Measurements from ENCODE around the gene CLHC1.

The CLHC1 gene

GRCh38 chr2:55164534-55165480, 67.3 kb downstream of the CLHC1 start:
- Histone ChIP-seq H3K27ac (ENCODE audit: low read length) (no peak overlapping the region), H3K36me3 (ENCODE audit: control insufficient read depth in 1 of 2, insufficient read depth in 2 of 2, low read length in 2 of 2) (peaks cover 0 to 3% of the 10 kb centered on the region in 2 donors), H3K4me3 (ENCODE audit: low read depth in 1 of 2, low read length in 2 of 2) (no peak overlapping the region), H3K27me3 (ENCODE audit: low read depth, low read length) (no peaks in the 10 kb centered on the region), H3K9me3 (ENCODE audit: control insufficient read depth in 1 of 2, low read length in 2 of 2) (no peaks in the 10 kb centered on the region), H3K4me1 (ENCODE audit: control insufficient read depth in 1 of 2, insufficient read depth in 2 of 2, low read length in 2 of 2) (peaks cover 21 to 31% of the 10 kb centered on the region in 2 donors)

GRCh38 chr2:55163941-55164390, 68.1 kb downstream of the CLHC1 start:
- Histone ChIP-seq H3K27ac (ENCODE audit: low read length) (peak overlapping the region; percentile 4), H3K4me1 (ENCODE audit: control insufficient read depth in 1 of 2, insufficient read depth in 2 of 2, low read length in 2 of 2) (peaks cover 21 to 37% of the 10 kb centered on the region in 2 donors), H3K4me3 (ENCODE audit: low read depth in 1 of 2, low read length in 2 of 2) (no peak overlapping the region), H3K27me3 (ENCODE audit: low read depth, low read length) (no peaks in the 10 kb centered on the region), H3K9me3 (ENCODE audit: control insufficient read depth in 1 of 2, low read length in 2 of 2) (no peaks in the 10 kb centered on the region), H3K36me3 (ENCODE audit: control insufficient read depth in 1 of 2, insufficient read depth in 2 of 2, low read length in 2 of 2) (peaks cover 0 to 3% of the 10 kb centered on the region in 2 donors)

GRCh38 chr2:55163274-55163721, 68.8 kb downstream of the CLHC1 start:
- peak overlapping the region; percentile 4 for H3K27ac ChIP-seq (ENCODE audit: low read length)
- peaks cover 0 to 3% of the 10 kb centered on the region in 2 donors for H3K36me3 ChIP-seq (ENCODE audit: control insufficient read depth in 1 of 2, insufficient read depth in 2 of 2, low read length in 2 of 2)
- no peaks in the 10 kb centered on the region for H3K27me3 ChIP-seq (ENCODE audit: low read depth, low read length)
- peaks cover 18 to 38% of the 10 kb centered on the region in 2 donors for H3K4me1 ChIP-seq (ENCODE audit: control insufficient read depth in 1 of 2, insufficient read depth in 2 of 2, low read length in 2 of 2)
- H3K9me3 ChIP-seq (ENCODE audit: control insufficient read depth in 1 of 2, low read length in 2 of 2) = no peaks in the 10 kb centered on the region
- H3K4me3 ChIP-seq (ENCODE audit: low read depth in 1 of 2, low read length in 2 of 2) = no peak overlapping the region

- H3K4me1 ChIP-seq (ENCODE audit: control insufficient read depth in 1 of 2, insufficient read depth in 2 of 2, low read length in 2 of 2) = peaks cover 14 to 39% of the 10 kb centered on the region in 2 donors
- no peak overlapping the region for H3K4me3 ChIP-seq (ENCODE audit: low read depth in 1 of 2, low read length in 2 of 2)
- no peaks in the 10 kb centered on the region for H3K27me3 ChIP-seq (ENCODE audit: low read depth, low read length)
- no peaks in the 10 kb centered on the region for H3K36me3 ChIP-seq (ENCODE audit: control insufficient read depth in 1 of 2, insufficient read depth in 2 of 2, low read length in 2 of 2)
- H3K27ac ChIP-seq (ENCODE audit: low read length) = no peak overlapping the region
- H3K9me3 ChIP-seq (ENCODE audit: control insufficient read depth in 1 of 2, low read length in 2 of 2) = no peaks in the 10 kb centered on the region
Measured at GRCh38 chr2:55162284-55163006, 69.6 kb downstream of the CLHC1 start.

- no peaks in the 10 kb centered on the region for H3K9me3 ChIP-seq (ENCODE audit: control insufficient read depth in 1 of 2, low read length in 2 of 2)
- no peak overlapping the region for H3K27ac ChIP-seq (ENCODE audit: low read length)
- no peaks in the 10 kb centered on the region for H3K27me3 ChIP-seq (ENCODE audit: low read depth, low read length)
- H3K4me3 ChIP-seq (ENCODE audit: low read depth in 1 of 2, low read length in 2 of 2) = no peak overlapping the region
- H3K4me1 ChIP-seq (ENCODE audit: control insufficient read depth in 1 of 2, insufficient read depth in 2 of 2, low read length in 2 of 2) = peaks cover 22 to 45% of the 10 kb centered on the region in 2 donors
- H3K36me3 ChIP-seq (ENCODE audit: control insufficient read depth in 1 of 2, insufficient read depth in 2 of 2, low read length in 2 of 2) = no peaks in the 10 kb centered on the region
Measured at GRCh38 chr2:55161295-55162210, 70.5 kb downstream of the CLHC1 start.

GRCh38 chr2:55160422-55160821, 71.7 kb downstream of the CLHC1 start:
- Histone ChIP-seq H3K4me1 (ENCODE audit: control insufficient read depth in 1 of 2, insufficient read depth in 2 of 2, low read length in 2 of 2) (peaks cover 28 to 57% of the 10 kb centered on the region in 2 donors), H3K27ac (ENCODE audit: low read length) (no peak overlapping the region)

GRCh38 chr2:55159752-55160151, 72.3 kb downstream of the CLHC1 start:
- Histone ChIP-seq H3K9me3 (ENCODE audit: control insufficient read depth in 1 of 2, low read length in 2 of 2) (no peaks in the 10 kb centered on the region), H3K4me1 (ENCODE audit: control insufficient read depth in 1 of 2, insufficient read depth in 2 of 2, low read length in 2 of 2) (peaks cover 31 to 63% of the 10 kb centered on the region in 2 donors), H3K27me3 (ENCODE audit: low read depth, low read length) (no peaks in the 10 kb centered on the region), H3K27ac (ENCODE audit: low read length) (no peak overlapping the region), H3K36me3 (ENCODE audit: control insufficient read depth in 1 of 2, insufficient read depth in 2 of 2, low read length in 2 of 2) (no peaks in the 10 kb centered on the region), H3K4me3 (ENCODE audit: low read depth in 1 of 2, low read length in 2 of 2) (no peak overlapping the region)

More at GRCh38 chr2:55160422-55160821, 71.7 kb downstream of the CLHC1 start:
- H3K9me3 ChIP-seq (ENCODE audit: control insufficient read depth in 1 of 2, low read length in 2 of 2) = no peaks in the 10 kb centered on the region
- H3K27me3 ChIP-seq (ENCODE audit: low read depth, low read length) = no peaks in the 10 kb centered on the region
- no peaks in the 10 kb centered on the region for H3K36me3 ChIP-seq (ENCODE audit: control insufficient read depth in 1 of 2, insufficient read depth in 2 of 2, low read length in 2 of 2)
- no peak overlapping the region for H3K4me3 ChIP-seq (ENCODE audit: low read depth in 1 of 2, low read length in 2 of 2)

GRCh38 chr2:55159037-55159651, 72.9 kb downstream of the CLHC1 start:
- H3K4me1 ChIP-seq (ENCODE audit: control insufficient read depth in 1 of 2, insufficient read depth in 2 of 2, low read length in 2 of 2) = peaks cover 37 to 63% of the 10 kb centered on the region in 2 donors
- no peaks in the 10 kb centered on the region for H3K9me3 ChIP-seq (ENCODE audit: control insufficient read depth in 1 of 2, low read length in 2 of 2)
- no peak overlapping the region for H3K27ac ChIP-seq (ENCODE audit: low read length)

GRCh38 chr2:55158111-55158814, 73.8 kb downstream of the CLHC1 start:
- no peak overlapping the region for H3K27ac ChIP-seq (ENCODE audit: low read length)
- no peaks in the 10 kb centered on the region for H3K9me3 ChIP-seq (ENCODE audit: control insufficient read depth in 1 of 2, low read length in 2 of 2)
- no peak overlapping the region for H3K4me3 ChIP-seq (ENCODE audit: low read depth in 1 of 2, low read length in 2 of 2)
- H3K36me3 ChIP-seq (ENCODE audit: control insufficient read depth in 1 of 2, insufficient read depth in 2 of 2, low read length in 2 of 2) = no peaks in the 10 kb centered on the region
- no peaks in the 10 kb centered on the region for H3K27me3 ChIP-seq (ENCODE audit: low read depth, low read length)
- H3K4me1 ChIP-seq (ENCODE audit: control insufficient read depth in 1 of 2, insufficient read depth in 2 of 2, low read length in 2 of 2) = peaks cover 36 to 66% of the 10 kb centered on the region in 2 donors

More at GRCh38 chr2:55159037-55159651, 72.9 kb downstream of the CLHC1 start:
- no peak overlapping the region for H3K4me3 ChIP-seq (ENCODE audit: low read depth in 1 of 2, low read length in 2 of 2)
- H3K27me3 ChIP-seq (ENCODE audit: low read depth, low read length) = no peaks in the 10 kb centered on the region
- no peaks in the 10 kb centered on the region for H3K36me3 ChIP-seq (ENCODE audit: control insufficient read depth in 1 of 2, insufficient read depth in 2 of 2, low read length in 2 of 2)

GRCh38 chr2:55157474-55157884, 74.6 kb downstream of the CLHC1 start:
- no peaks in the 10 kb centered on the region for H3K27me3 ChIP-seq (ENCODE audit: low read depth, low read length)
- H3K4me1 ChIP-seq (ENCODE audit: control insufficient read depth in 1 of 2, insufficient read depth in 2 of 2, low read length in 2 of 2) = peaks cover 31 to 70% of the 10 kb centered on the region in 2 donors
- H3K9me3 ChIP-seq (ENCODE audit: control insufficient read depth in 1 of 2, low read length in 2 of 2) = no peaks in the 10 kb centered on the region
- H3K4me3 ChIP-seq (ENCODE audit: low read depth in 1 of 2, low read length in 2 of 2) = no peak overlapping the region
- H3K36me3 ChIP-seq (ENCODE audit: control insufficient read depth in 1 of 2, insufficient read depth in 2 of 2, low read length in 2 of 2) = no peaks in the 10 kb centered on the region
- H3K27ac ChIP-seq (ENCODE audit: low read length) = peak overlapping the region; percentile 28

Measured in muscle layer of duodenum (tissue), 2 donors.